ENCODE data around the gene DENND1B.

- TF ChIP-seq REST (IDR thresholded peaks at IDR 0.05; ENCODE audit: low read depth) (no peak), POLR2A (IDR thresholded peaks at IDR 0.05; ENCODE audit: borderline replicate concordance, extremely low read depth, insufficient read depth, insufficient read length) (no peak), RAD21 (IDR thresholded peaks at IDR 0.05; ENCODE audit: low read depth) (no peak), EZH2 (IDR thresholded peaks at IDR 0.05) (no peak), ZFX (IDR thresholded peaks at IDR 0.05) (no peak), SP1 (IDR thresholded peaks at IDR 0.05; ENCODE audit: low read depth) (no peak), ZNF274 (IDR thresholded peaks at IDR 0.05; ENCODE audit: low read depth, low read length) (no peak), SIN3A (IDR thresholded peaks at IDR 0.05; ENCODE audit: low read depth) (no peak)
- TF ChIP-seq, protein P1, sequence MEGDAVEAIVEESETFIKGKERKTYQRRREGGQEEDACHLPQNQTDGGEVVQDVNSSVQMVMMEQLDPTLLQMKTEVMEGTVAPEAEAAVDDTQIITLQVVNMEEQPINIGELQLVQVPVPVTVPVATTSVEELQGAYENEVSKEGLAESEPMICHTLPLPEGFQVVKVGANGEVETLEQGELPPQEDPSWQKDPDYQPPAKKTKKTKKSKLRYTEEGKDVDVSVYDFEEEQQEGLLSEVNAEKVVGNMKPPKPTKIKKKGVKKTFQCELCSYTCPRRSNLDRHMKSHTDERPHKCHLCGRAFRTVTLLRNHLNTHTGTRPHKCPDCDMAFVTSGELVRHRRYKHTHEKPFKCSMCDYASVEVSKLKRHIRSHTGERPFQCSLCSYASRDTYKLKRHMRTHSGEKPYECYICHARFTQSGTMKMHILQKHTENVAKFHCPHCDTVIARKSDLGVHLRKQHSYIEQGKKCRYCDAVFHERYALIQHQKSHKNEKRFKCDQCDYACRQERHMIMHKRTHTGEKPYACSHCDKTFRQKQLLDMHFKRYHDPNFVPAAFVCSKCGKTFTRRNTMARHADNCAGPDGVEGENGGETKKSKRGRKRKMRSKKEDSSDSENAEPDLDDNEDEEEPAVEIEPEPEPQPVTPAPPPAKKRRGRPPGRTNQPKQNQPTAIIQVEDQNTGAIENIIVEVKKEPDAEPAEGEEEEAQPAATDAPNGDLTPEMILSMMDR (IDR thresholded peaks at IDR 0.05 in 2 of 3, conservative IDR thresholded peaks at IDR 0.05 in 1 of 3; ENCODE audit: borderline replicate concordance in 1 of 3, insufficient read depth in 1 of 3, low read depth in 2 of 3, low read length in 2 of 3) = no peak
Measured at GRCh38 chr1:197465528-197466327, 309.6 kb downstream of the DENND1B start.

All from HCT116 (cell line).